Measurements from ENCODE around the gene R3HDM2.

R3HDM2 gene

GRCh38 chr12:57430931-57431566 is at the start of gene R3HDM2:
R3HDM2 (minus strand) TSS chr12:57431043; CDS start chr12:57310428, 120,615 bp downstream.
- no peaks in the 10 kb centered on the region for H3K9me3 Mint-ChIP-seq
- no peaks in the 10 kb centered on the region for H3K27me3 Mint-ChIP-seq

GRCh38 chr12:57479376-57480115 is 48.7 kb upstream of the R3HDM2 start, which contains the start of gene ARHGAP9:
ARHGAP9 (minus strand) TSS chr12:57479866; CDS start chr12:57479406, 460 bp downstream.
- H3K36me3 Mint-ChIP-seq, result peaks cover 8% of the 10 kb centered on the region
- H3K27me3 Mint-ChIP-seq, result no peaks in the 10 kb centered on the region
- DNase-seq (ENCODE audit: low spot score in 2 of 2) (peak; percentile 49 to 56), ATAC-seq (ENCODE audit: low read depth) (peak; percentile 70)
- peaks cover 57% of the 10 kb centered on the region for H3K4me1 Mint-ChIP-seq
- peak within 1 kb of the TSS; percentile 99 for H3K4me3 Mint-ChIP-seq
- peak within 1 kb of the TSS; percentile 99 for H3K27ac Mint-ChIP-seq
- no peaks in the 10 kb centered on the region for H3K9me3 Mint-ChIP-seq

More at GRCh38 chr12:57430931-57431566, at the start of gene R3HDM2:
- peak; percentile 93 to 94 for DNase-seq (ENCODE audit: low spot score in 2 of 2)
- Mint-ChIP-seq H3K27ac (peak within 1 kb of the TSS; percentile 99), H3K36me3 (no peaks in the 10 kb centered on the region), H3K4me1 (peaks cover 21% of the 10 kb centered on the region), H3K4me3 (peak within 1 kb of the TSS; percentile 90)
- ATAC-seq (ENCODE audit: low read depth), result peak; percentile 90

- Mint-ChIP-seq H3K4me1 (peaks cover 62% of the 10 kb centered on the region), H3K9me3 (no peaks in the 10 kb centered on the region), H3K36me3 (peaks cover 13% of the 10 kb centered on the region), H3K27me3 (no peaks in the 10 kb centered on the region), H3K27ac (peak overlapping the region; percentile 99), H3K4me3 (peak overlapping the region; percentile 99)
- ATAC-seq (ENCODE audit: low read depth) (no peak), DNase-seq (ENCODE audit: low spot score in 2 of 2) (no peak)
Observed at GRCh38 chr12:57479043-57479375, 48.2 kb upstream of the R3HDM2 start.

- H3K27ac Mint-ChIP-seq, result peak overlapping the region; percentile 99
- DNase-seq (ENCODE audit: low spot score in 2 of 2), result no peak
Observed at GRCh38 chr12:57477710-57478681, 47.2 kb upstream of the R3HDM2 start.

GRCh38 chr12:57476993-57477709 is 46.3 kb upstream of the R3HDM2 start:
- H3K36me3 Mint-ChIP-seq, result peaks cover 23% of the 10 kb centered on the region
- peaks cover 67% of the 10 kb centered on the region for H3K4me1 Mint-ChIP-seq
- no peaks in the 10 kb centered on the region for H3K9me3 Mint-ChIP-seq

More at GRCh38 chr12:57477710-57478681, 47.2 kb upstream of the R3HDM2 start:
- Mint-ChIP-seq H3K36me3 (peaks cover 18% of the 10 kb centered on the region), H3K27me3 (no peaks in the 10 kb centered on the region), H3K9me3 (no peaks in the 10 kb centered on the region), H3K4me3 (peak overlapping the region; percentile 99), H3K4me1 (peaks cover 62% of the 10 kb centered on the region)
- ATAC-seq (ENCODE audit: low read depth), result peak; percentile 41

GRCh38 chr12:57476162-57476992 is 45.5 kb upstream of the R3HDM2 start:
- H3K27me3 Mint-ChIP-seq, result no peaks in the 10 kb centered on the region
- peak overlapping the region; percentile 99 for H3K27ac Mint-ChIP-seq
- H3K9me3 Mint-ChIP-seq, result no peaks in the 10 kb centered on the region
- peak; percentile 49 to 67 for DNase-seq (ENCODE audit: low spot score in 2 of 2)
- H3K36me3 Mint-ChIP-seq, result peaks cover 25% of the 10 kb centered on the region
- peak; percentile 41 for ATAC-seq (ENCODE audit: low read depth)
- peak overlapping the region; percentile 99 for H3K4me3 Mint-ChIP-seq
- H3K4me1 Mint-ChIP-seq, result peaks cover 62% of the 10 kb centered on the region

More at GRCh38 chr12:57476993-57477709, 46.3 kb upstream of the R3HDM2 start:
- DNase-seq (ENCODE audit: low spot score in 2 of 2), result no peak
- Mint-ChIP-seq H3K27me3 (no peaks in the 10 kb centered on the region), H3K27ac (peak overlapping the region; percentile 99), H3K4me3 (peak overlapping the region; percentile 99)
- no peak for ATAC-seq (ENCODE audit: low read depth)

- Mint-ChIP-seq H3K9me3 (no peaks in the 10 kb centered on the region), H3K27ac (peak overlapping the region; percentile 99), H3K36me3 (peaks cover 27% of the 10 kb centered on the region), H3K27me3 (no peaks in the 10 kb centered on the region), H3K4me1 (peaks cover 61% of the 10 kb centered on the region), H3K4me3 (peak overlapping the region; percentile 99)
- DNase-seq (ENCODE audit: low spot score in 2 of 2), result no peak
- ATAC-seq (ENCODE audit: low read depth), result no peak
Observed at GRCh38 chr12:57475271-57476161, 44.7 kb upstream of the R3HDM2 start.

GRCh38 chr12:57474862-57475261 is 44.0 kb upstream of the R3HDM2 start:
- peak overlapping the region; percentile 1 for H3K27ac Mint-ChIP-seq
- no peaks in the 10 kb centered on the region for H3K9me3 Mint-ChIP-seq
- H3K36me3 Mint-ChIP-seq, result peaks cover 27% of the 10 kb centered on the region
- peak overlapping the region; percentile 70 for H3K4me3 Mint-ChIP-seq
- H3K27me3 Mint-ChIP-seq, result no peaks in the 10 kb centered on the region
- H3K4me1 Mint-ChIP-seq, result peaks cover 57% of the 10 kb centered on the region
- DNase-seq (ENCODE audit: low spot score in 2 of 2), result no peak
- no peak for ATAC-seq (ENCODE audit: low read depth)

GRCh38 chr12:57474430-57474829 is 43.6 kb upstream of the R3HDM2 start:
- DNase-seq (ENCODE audit: low spot score in 2 of 2) (no peak), ATAC-seq (ENCODE audit: low read depth) (no peak)
- H3K4me1 Mint-ChIP-seq, result peaks cover 53% of the 10 kb centered on the region
- H3K27me3 Mint-ChIP-seq, result no peaks in the 10 kb centered on the region
- H3K4me3 Mint-ChIP-seq, result peak overlapping the region; percentile 70
- peak overlapping the region; percentile 1 for H3K27ac Mint-ChIP-seq
- H3K36me3 Mint-ChIP-seq, result peaks cover 30% of the 10 kb centered on the region
- H3K9me3 Mint-ChIP-seq, result no peaks in the 10 kb centered on the region

- H3K4me3 Mint-ChIP-seq, result peak overlapping the region; percentile 70
- H3K27me3 Mint-ChIP-seq, result no peaks in the 10 kb centered on the region
- H3K4me1 Mint-ChIP-seq, result peaks cover 50% of the 10 kb centered on the region
- H3K27ac Mint-ChIP-seq, result no peak overlapping the region
- H3K9me3 Mint-ChIP-seq, result no peaks in the 10 kb centered on the region
- H3K36me3 Mint-ChIP-seq, result peaks cover 33% of the 10 kb centered on the region
- DNase-seq (ENCODE audit: low spot score in 2 of 2) (no peak), ATAC-seq (ENCODE audit: low read depth) (no peak)
Observed at GRCh38 chr12:57473886-57474285, 43.0 kb upstream of the R3HDM2 start.

GRCh38 chr12:57473392-57473791 is 42.5 kb upstream of the R3HDM2 start:
- peaks cover 45% of the 10 kb centered on the region for H3K4me1 Mint-ChIP-seq
- H3K27ac Mint-ChIP-seq, result no peak overlapping the region
- ATAC-seq (ENCODE audit: low read depth) (no peak), DNase-seq (ENCODE audit: low spot score in 2 of 2) (no peak)
- H3K27me3 Mint-ChIP-seq, result no peaks in the 10 kb centered on the region
- H3K36me3 Mint-ChIP-seq, result peaks cover 34% of the 10 kb centered on the region
- no peaks in the 10 kb centered on the region for H3K9me3 Mint-ChIP-seq
- no peak overlapping the region for H3K4me3 Mint-ChIP-seq

- H3K4me1 Mint-ChIP-seq, result peaks cover 46% of the 10 kb centered on the region
- no peaks in the 10 kb centered on the region for H3K27me3 Mint-ChIP-seq
- no peak overlapping the region for H3K27ac Mint-ChIP-seq
- no peak for DNase-seq (ENCODE audit: low spot score in 2 of 2)
- H3K9me3 Mint-ChIP-seq, result no peaks in the 10 kb centered on the region
- peaks cover 40% of the 10 kb centered on the region for H3K36me3 Mint-ChIP-seq
- H3K4me3 Mint-ChIP-seq, result no peak overlapping the region
- no peak for ATAC-seq (ENCODE audit: low read depth)
Observed at GRCh38 chr12:57472391-57472790, 41.5 kb upstream of the R3HDM2 start.

All from memory B cell (primary cell).